Right lobe of liver (tissue), 4 donors: ENCODE measurements around the gene NRCAM.

Source experiments
- CTCF ChIP-seq, 4 donors: fragments of 200-600 bp in 3 of 4; fragments of 450-650 bp in 1 of 4; IDR thresholded peaks; one replicate each; pipeline versions ENCODE4 v1.5.1 to v1.8.0; 2016 to 2022; ENCODE audit warnings: antibody characterized with exemption in 4 of 4, mild to moderate bottlenecking in 2 of 4
- POLR2A ChIP-seq: fragments of 450-650 bp; IDR thresholded peaks from one replicate; pipeline ENCODE4 v1.6.1; 2017; ENCODE audit warnings: antibody characterized with exemption, mild to moderate bottlenecking
- donor health status: DM: no; HTN: no; CAD: no.
- donor health status: DM: no; HTN: no; CAD: no.
- donor health status: DM: no; HTN: yes; CAD: no.

GRCh38 chr7:108455998-108456677, at the start of gene NRCAM:
- no peak for TF ChIP-seq CTCF (IDR thresholded peaks at IDR 0.05)
- TF ChIP-seq POLR2A: no peak
